H1 (cell line): ENCODE results near the gene FOXN4. TPM values are rescaled to one million over a fixed set of nuclear protein-coding genes. Genes with fewer than 3 reads are reported as not detected.

Source experiments
- CTCF ChIA-PET: fragments of 300-600 bp; sonication (Branson Sonifier 250); formaldehyde crosslinking; loops from one replicate; lab custom pipeline; 2021; ENCODE audit not compliant: partially characterized antibody; lab: Charles Lee
- POLR2A ChIA-PET: fragments of 300-600 bp; sonication (Branson Sonifier 250); formaldehyde crosslinking; loops from one replicate; lab custom pipeline; 2021; ENCODE audit warnings: inconsistent platforms; ENCODE audit not compliant: partially characterized antibody; lab: Charles Lee
- DNase-seq, 2 experiments: peaks; one replicate each; pipeline versions ENCODE4 v3.0.0 to v3.0.0-alpha.2; 2010 to 2022; ENCODE audit warnings: low spot score in 2 of 2, low read depth in 1 of 2, mixed read lengths in 1 of 2
- FAIRE-seq: peaks from 2 replicates; lab custom pipeline; 2011; peaks lifted over from hg19 to GRCh38; lab: Jason Lieb, UNC
- H2AFZ ChIP-seq: 2 replicates; pipeline ENCODE4 v1.8.1; 2012; ENCODE audit warnings: low read length, inconsistent platforms
- H2AK5ac ChIP-seq: 2 replicates; pipeline ENCODE4 v1.6.1; 2013; ENCODE audit warnings: low read depth, low read length
- H2BK120ac ChIP-seq: replicated peaks from 2 replicates; pipeline ENCODE3; 2013; ENCODE audit warnings: low read depth, low read length, inconsistent platforms
- H2BK12ac ChIP-seq: 2 replicates; pipeline ENCODE4 v1.6.1; 2013; ENCODE audit warnings: low read depth, low read length
- H2BK15ac ChIP-seq: 2 replicates; pipeline ENCODE4 v1.6.1; 2013; ENCODE audit warnings: low read length
- H2BK20ac ChIP-seq: 2 replicates; pipeline ENCODE4 v1.6.1; 2013; ENCODE audit warnings: low read length
- H2BK5ac ChIP-seq: 2 replicates; pipeline ENCODE4 v1.6.1; 2013; ENCODE audit warnings: low read depth, low read length
- H3K14ac ChIP-seq: 2 replicates; pipeline ENCODE4 v1.6.1; 2013; ENCODE audit warnings: inconsistent platforms; ENCODE audit not compliant: insufficient read length
- H3K18ac ChIP-seq: 2 replicates; pipeline ENCODE4 v1.6.1; 2013; ENCODE audit warnings: low read length; ENCODE audit errors: extremely low read depth
- H3K23ac ChIP-seq: 2 replicates; pipeline ENCODE4 v1.6.1; 2013; ENCODE audit warnings: inconsistent platforms; ENCODE audit not compliant: insufficient read length
- H3K23me2 ChIP-seq: 2 replicates; pipeline ENCODE4 v1.6.1; 2013; ENCODE audit warnings: low read depth, low read length
- H3K27ac ChIP-seq: 2 replicates; pipeline ENCODE4 v1.6.1; 2011; ENCODE audit warnings: low read depth, low read length, inconsistent platforms
- H3K27me3 ChIP-seq, 4 experiments: replicated peaks in 1 of 4; 1 replicate in 1 of 4; 2 replicates in 3 of 4; pipeline versions ENCODE4 v1.6.1 to v1.8.1; 2011 to 2013; ENCODE audit warnings: low read length in 3 of 4, mild to moderate bottlenecking in 3 of 4, inconsistent platforms in 2 of 4, mixed read lengths in 2 of 4, moderate library complexity in 1 of 4; ENCODE audit not compliant: control insufficient read depth in 3 of 4, insufficient read depth in 3 of 4; ENCODE audit errors: extremely low read depth in 1 of 4
- H3K36me3 ChIP-seq, 4 experiments: 2 replicates each; pipeline versions ENCODE4 v1.6.1 to v1.8.1; 2011 to 2013; ENCODE audit warnings: mild to moderate bottlenecking in 4 of 4, low read length in 3 of 4, moderate library complexity in 2 of 4, control low read depth in 1 of 4, inconsistent platforms in 1 of 4; ENCODE audit not compliant: insufficient read depth in 4 of 4, control insufficient read depth in 2 of 4
- H3K4ac ChIP-seq: replicated peaks from 2 replicates; pipeline ENCODE3; 2013; ENCODE audit warnings: low read length, low read depth, mixed read lengths, inconsistent platforms; ENCODE audit not compliant: insufficient read length
- H3K4me1 ChIP-seq, 4 experiments: replicated peaks in 1 of 4; 1 replicate in 1 of 4; 2 replicates in 3 of 4; pipeline versions ENCODE4 v1.6.1 to v1.8.1; 2011 to 2013; ENCODE audit warnings: low read length in 3 of 4, inconsistent platforms in 2 of 4, mixed read lengths in 1 of 4; ENCODE audit not compliant: insufficient read depth in 4 of 4, control insufficient read depth in 3 of 4
- H3K4me2 ChIP-seq, 2 experiments: 2 replicates each; pipeline versions ENCODE4 v1.6.1 to v1.8.1; 2011 to 2013; ENCODE audit warnings: low read depth in 2 of 2, low read length in 2 of 2, control low read depth in 1 of 2, inconsistent platforms in 1 of 2, mild to moderate bottlenecking in 1 of 2; ENCODE audit not compliant: insufficient read depth in 1 of 2
- H3K4me3 ChIP-seq, 4 experiments: fragments of 200-600, 300-600 bp in 1 of 4; sonication (generic), shearing (Covaris generic), sonication (Bioruptor Twin) in 1 of 4; 2 replicates each; pipeline versions ENCODE4 v1.5.1 to v1.8.1; 2011 to 2016; ENCODE audit warnings: low read length in 4 of 4, low read depth in 3 of 4, control low read depth in 2 of 4, inconsistent platforms in 2 of 4, mild to moderate bottlenecking in 2 of 4, mixed read lengths in 1 of 4, moderate library complexity in 1 of 4; ENCODE audit not compliant: insufficient read depth in 2 of 4; ENCODE audit errors: extremely low read depth in 1 of 4
- H3K56ac ChIP-seq: replicated peaks from 2 replicates; pipeline ENCODE3; 2013; ENCODE audit warnings: low read depth, mild to moderate bottlenecking, mixed read lengths, low read length, inconsistent platforms; ENCODE audit not compliant: insufficient read length
- H3K79me1 ChIP-seq: 2 replicates; pipeline ENCODE4 v1.6.1; 2013; ENCODE audit warnings: low read depth, low read length, control low read depth
- H3K79me2 ChIP-seq, 2 experiments: 2 replicates each; pipeline versions ENCODE4 v1.6.1 to v1.8.1; 2012 to 2013; ENCODE audit warnings: low read length in 2 of 2, mild to moderate bottlenecking in 2 of 2, inconsistent platforms in 1 of 2; ENCODE audit not compliant: insufficient read depth in 2 of 2, control insufficient read depth in 1 of 2
- H3K9ac ChIP-seq, 4 experiments: replicated peaks in 1 of 4; 1 replicate in 1 of 4; 2 replicates in 3 of 4; pipeline versions ENCODE4 v1.6.1 to v1.8.1; 2011 to 2013; ENCODE audit warnings: low read depth in 3 of 4, low read length in 3 of 4, control low read depth in 2 of 4, mild to moderate bottlenecking in 2 of 4, moderate library complexity in 2 of 4, inconsistent platforms in 1 of 4; ENCODE audit errors: extremely low read depth in 1 of 4
- H3K9me3 ChIP-seq, 2 experiments: 2 replicates each; pipeline versions ENCODE4 v1.6.1 to v1.8.1; 2012 to 2013; ENCODE audit warnings: mild to moderate bottlenecking in 2 of 2, moderate library complexity in 2 of 2, control low read depth in 1 of 2, inconsistent platforms in 1 of 2, low read depth in 1 of 2, low read length in 1 of 2, mixed read lengths in 1 of 2; ENCODE audit not compliant: insufficient read depth in 2 of 2
- H4K20me1 ChIP-seq, 2 experiments: replicated peaks in 1 of 2; 2 replicates each; pipeline versions ENCODE3 to v1.8.1; 2011 to 2013; ENCODE audit warnings: inconsistent platforms in 2 of 2, low read length in 2 of 2, mild to moderate bottlenecking in 1 of 2; ENCODE audit not compliant: insufficient read depth in 2 of 2, control insufficient read depth in 1 of 2
- H4K5ac ChIP-seq: 2 replicates; pipeline ENCODE4 v1.6.1; 2013; ENCODE audit warnings: low read length, low read depth, mixed read lengths, inconsistent platforms; ENCODE audit not compliant: insufficient read length
- H4K8ac ChIP-seq: 2 replicates; pipeline ENCODE4 v1.8.0; 2013; ENCODE audit warnings: mild to moderate bottlenecking, moderate library complexity, low read length, inconsistent platforms; ENCODE audit not compliant: insufficient read depth; ENCODE audit errors: extremely low read depth
- H4K91ac ChIP-seq: replicated peaks from 2 replicates; pipeline ENCODE3; 2013; ENCODE audit warnings: low read length, mixed read lengths, inconsistent platforms; ENCODE audit not compliant: insufficient read length
- NANOG ChIP-seq: IDR thresholded peaks from 2 replicates; pipeline ENCODE4 v1.6.1; 2011; ENCODE audit warnings: low read length, low read depth, mild to moderate bottlenecking, inconsistent platforms; ENCODE audit not compliant: insufficient read depth, poor library complexity, severe bottlenecking
- POLR2AphosphoS5 ChIP-seq: IDR thresholded peaks from 2 replicates; pipeline ENCODE4 v1.6.1; 2011; ENCODE audit warnings: low read depth, low read length
- SIX5 ChIP-seq: IDR thresholded peaks from 2 replicates; pipeline ENCODE4 v1.6.1; 2011; ENCODE audit warnings: mild to moderate bottlenecking, low read depth, low read length
- SP2 ChIP-seq: IDR thresholded peaks from 2 replicates; pipeline ENCODE4 v1.6.1; 2012; ENCODE audit warnings: mild to moderate bottlenecking, low read length, inconsistent platforms
- TAF1 ChIP-seq: IDR thresholded peaks from 2 replicates; pipeline ENCODE4 v1.6.1; 2011; ENCODE audit warnings: mild to moderate bottlenecking, low read depth, low read length
- WGBS, 2 experiments: shearing (Covaris generic) in 1 of 2; methylation state at CpG; one replicate each; pipeline versions ENCODE4 v1.1.6 to v1.1.7; 2013 to 2015; ENCODE audit warnings: low lambda C conversion rate in 2 of 2, mixed read lengths in 2 of 2, inconsistent platforms in 1 of 2, low coverage in 1 of 2, missing lambda C conversion rate in 1 of 2; ENCODE audit not compliant: insufficient replicate concordance in 2 of 2, insufficient coverage in 1 of 2, insufficient read length in 1 of 2; ENCODE audit errors: extremely low coverage in 1 of 2, missing lambda C conversion rate in 1 of 2; 5-methylcytosine and 5-hydroxymethylcytosine counted together
- polyA plus RNA-seq, 7 experiments: library from polyadenylated mRNA; depleted of rRNA in 3 of 7; stranded (reverse) in 5 of 7; unstranded in 2 of 7; fragments of >200 nt in 5 of 7; fragments of 200-250 nt in 2 of 7; gene quantifications; 1 replicate in 5 of 7; 2 replicates in 1 of 7; 4 replicates in 1 of 7; pipeline versions ENCODE4 v1.2.1 to v1.2.3, GENCODE V29; 2011 to 2013; ENCODE audit warnings: missing spikeins in 2 of 7, mixed read lengths in 2 of 7
- total RNA-seq: library from RNA; stranded (reverse); fragmentation: NEBNext Ultra II Directional; extraction: Animal tissue kit (Norgen Biotek cat#: 25700); gene quantifications from 2 replicates; pipeline ENCODE4 v1.2.1, GENCODE V29; 2021

The FOXN4 gene
- total and polyA plus RNA-seq, 2 of the 8 experiments (the other 6 are each of a cell fraction or from before 2014, with no cell fraction given), result 0.26 to 0.29 TPM

GRCh38 chr12:109228664-109229063, 80.4 kb downstream of the FOXN4 start:
- Histone ChIP-seq H3K27me3 (no peaks in the 10 kb centered on the region), H3K18ac (no peak overlapping the region), H4K91ac (no peak overlapping the region), H3K4me1 (no peaks in the 10 kb centered on the region), H2BK15ac (no peak overlapping the region), H4K20me1 (no peaks in the 10 kb centered on the region), H3K9me3 (no peaks in the 10 kb centered on the region), H3K36me3 (peaks cover 0 to 3% (median 0%) of the 10 kb centered on the region in 4 experiments; a peak in 2 of 8 replicates), H2AFZ (no peak overlapping the region), H3K4ac (no peak overlapping the region), H3K4me2 (no peak overlapping the region), H4K8ac (no peak overlapping the region), H4K5ac (no peak overlapping the region), H2BK12ac (no peak overlapping the region), H2BK5ac (no peak overlapping the region), H3K79me1 (no peaks in the 10 kb centered on the region), H3K27ac (no peak overlapping the region), H3K56ac (no peak overlapping the region), H2AK5ac (no peak overlapping the region), H2BK120ac (no peak overlapping the region), H3K14ac (no peak overlapping the region), H3K9ac (no peak overlapping the region), H2BK20ac (no peak overlapping the region), H3K4me3 (no peak overlapping the region), H3K79me2 (no peaks in the 10 kb centered on the region), H3K23me2 (no peaks in the 10 kb centered on the region), H3K23ac (no peak overlapping the region)
- FAIRE-seq (no peak), DNase-seq (no peak)
- TF ChIP-seq TAF1 (no peak), NANOG (no peak), POLR2AphosphoS5 (no peak), SP2 (no peak), SIX5 (no peak)
- POLR2A ChIA-PET, result interaction anchor here (0.7 kb wide), 1 partner anchor 629 kb away, joined by 3 read pairs; no protein-coding TSS in a partner anchor
- CTCF ChIA-PET, result interaction anchor here (1.7 kb wide), 1 partner anchor 165 kb away, joined by 5 read pairs; no protein-coding TSS in a partner anchor
- WGBS, 2 experiments, result 94% methylated on average over 4 of the region's 4 CpGs; no CpG with 5 or more reads in 1 of the 2 experiments
